NCI-H1417 treated with DMSO at 0.1 percent for 48 hours (cell line): ENCODE measurements around the gene SH2D1B.

Source experiments
- DNase-seq: peaks from one replicate; lab custom pipeline; 2025; lab: John Stamatoyannopoulos, UW

The SH2D1B gene

DNA sequence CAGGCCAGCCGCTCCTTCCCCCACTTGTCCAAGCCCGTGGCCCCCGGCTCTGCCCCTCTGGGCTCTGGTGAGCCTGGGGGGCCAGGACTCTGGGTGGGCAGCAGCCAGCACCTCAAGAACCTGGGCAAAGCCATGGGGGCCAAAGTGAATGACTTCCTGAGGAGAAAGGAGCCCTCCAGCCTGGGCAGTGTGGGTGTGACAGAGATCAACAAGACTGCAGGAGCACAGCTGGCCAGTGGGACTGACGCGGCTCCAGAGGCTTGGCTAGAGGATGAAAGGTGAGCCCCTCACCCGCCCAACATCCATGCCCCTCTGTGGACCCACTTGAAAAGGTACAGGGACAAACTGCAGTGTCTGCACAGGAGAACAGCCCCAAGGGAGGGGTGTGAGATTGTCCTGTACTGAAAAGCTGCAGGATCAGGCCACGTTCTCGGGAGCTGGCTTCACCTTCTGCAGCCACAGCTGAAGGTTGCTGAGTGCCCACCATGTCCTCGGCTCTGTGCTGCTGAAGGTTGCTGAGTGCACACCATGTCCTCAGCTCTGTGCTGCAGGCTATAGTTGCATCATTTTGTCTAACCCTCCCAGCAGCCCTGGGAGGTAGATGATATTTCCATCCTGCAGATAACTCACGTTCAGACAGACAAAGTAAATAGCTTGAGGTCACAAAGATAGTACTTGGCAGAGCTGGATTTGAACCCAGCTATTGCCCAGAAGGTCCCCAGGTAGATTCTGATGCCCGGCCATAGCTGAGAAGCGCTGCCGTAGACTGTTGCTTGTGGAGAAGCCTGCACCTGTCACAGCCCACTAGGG is 29.8 kb downstream of the SH2D1B start:
- DNase-seq: no peak

DNA sequence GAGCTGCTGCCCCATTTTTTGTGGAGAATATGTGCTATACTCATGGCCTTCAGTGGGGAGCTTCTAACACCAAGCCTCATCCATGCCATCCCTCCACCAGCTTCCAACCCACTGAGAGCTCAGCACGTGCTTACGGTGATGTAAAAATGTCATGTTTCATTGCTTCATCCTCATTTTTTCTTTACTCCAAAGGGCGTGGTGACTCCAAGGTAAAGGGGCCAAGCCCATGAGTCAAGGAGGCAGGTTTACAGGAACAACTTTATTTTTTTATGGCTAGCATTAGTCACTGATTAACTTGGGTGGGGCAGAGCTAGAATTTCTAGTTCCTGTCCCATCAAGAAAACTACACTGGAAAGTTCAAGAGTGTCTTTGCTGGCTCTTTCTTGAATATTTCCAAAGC is 30.6 kb downstream of the SH2D1B start, which contains the start of gene C1orf226:
Gene C1orf226, plus strand, starts transcription at position 346 of the 400 bp plus-strand sequence. CDS start 174 bp downstream, outside the sequence.
- no peak for DNase-seq

DNA sequence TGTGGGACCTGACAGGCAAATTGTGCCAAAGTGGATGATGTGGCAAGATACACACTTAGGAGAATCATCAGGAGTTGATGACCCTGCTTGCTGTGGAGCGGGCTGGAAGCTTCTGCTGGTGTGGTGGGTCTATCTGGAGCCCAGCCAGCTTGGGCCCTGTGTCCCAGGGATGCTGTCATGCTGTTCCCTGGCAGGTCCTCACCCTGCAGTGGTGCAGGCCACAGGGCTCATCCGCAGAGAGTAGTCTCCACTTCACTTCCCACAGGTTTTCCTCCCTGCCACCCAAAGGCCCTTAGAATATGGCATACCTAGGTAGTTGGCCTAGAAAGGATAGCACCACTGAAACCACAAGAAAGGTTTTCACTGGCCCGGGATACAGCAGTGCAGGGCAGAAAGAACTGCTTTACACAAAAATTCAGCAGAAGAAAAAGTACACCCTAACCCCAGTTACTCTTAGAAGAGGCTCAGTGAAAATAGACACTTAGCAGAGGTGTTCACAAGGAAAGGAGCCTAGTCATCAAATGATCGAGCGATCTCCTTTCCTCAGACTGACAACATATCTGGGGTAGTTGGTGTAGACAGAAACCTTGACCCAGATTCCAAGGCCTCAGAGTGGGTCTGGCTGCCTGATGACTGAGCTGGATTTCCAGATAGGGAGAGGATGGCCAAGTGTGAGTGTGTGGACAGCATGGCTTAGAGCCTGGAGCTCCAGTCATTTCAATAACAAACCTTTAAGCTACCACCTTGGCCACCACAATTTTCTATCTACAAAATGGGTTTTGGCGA is 31.7 kb downstream of the SH2D1B start:
- no peak for DNase-seq

DNA sequence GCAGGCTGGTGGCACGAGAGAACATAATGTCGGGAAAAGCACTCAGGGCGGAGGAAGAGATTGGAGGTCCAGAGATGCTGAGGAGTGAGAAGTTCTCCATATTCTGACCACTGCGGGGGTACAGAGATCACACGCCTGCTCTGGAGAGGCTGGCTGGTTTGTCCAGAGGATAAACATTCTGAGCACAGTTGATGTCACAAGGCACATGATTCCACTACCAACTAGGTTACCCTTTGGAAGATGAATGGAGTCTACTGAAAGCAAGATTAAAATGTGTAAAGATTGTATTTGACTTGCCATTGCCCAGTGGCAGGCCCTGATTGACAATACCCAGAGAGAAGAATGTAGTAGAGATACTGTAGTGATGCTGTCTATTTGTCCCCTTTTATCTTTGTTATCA is 35.2 kb downstream of the SH2D1B start, which contains the start of gene SPATA46:
Gene SPATA46, minus strand, starts transcription at position 164 of the 400 bp plus-strand sequence. Its CDS starts 64 bp downstream, at position 100.
- DNase-seq: no peak

DNA sequence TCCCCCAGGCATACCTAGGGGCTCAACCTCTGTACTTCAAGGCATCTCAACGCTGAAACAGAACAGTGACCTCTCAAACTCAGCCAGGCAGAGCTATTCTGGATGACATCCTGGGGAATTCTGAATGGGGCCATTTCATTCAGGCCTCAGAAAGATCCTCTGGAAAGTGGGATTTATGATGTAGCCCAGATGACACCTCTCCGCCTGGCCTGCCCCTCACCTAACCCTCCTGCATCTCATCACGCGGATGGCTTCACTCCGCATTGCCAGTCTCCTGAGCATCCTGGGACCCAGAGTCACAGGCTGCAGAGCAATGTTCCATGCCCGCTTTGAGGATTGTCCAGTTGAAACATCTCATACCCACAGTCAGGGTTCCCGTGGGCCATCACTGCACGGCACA is 36.5 kb downstream of the SH2D1B start:
- no peak for DNase-seq

DNA sequence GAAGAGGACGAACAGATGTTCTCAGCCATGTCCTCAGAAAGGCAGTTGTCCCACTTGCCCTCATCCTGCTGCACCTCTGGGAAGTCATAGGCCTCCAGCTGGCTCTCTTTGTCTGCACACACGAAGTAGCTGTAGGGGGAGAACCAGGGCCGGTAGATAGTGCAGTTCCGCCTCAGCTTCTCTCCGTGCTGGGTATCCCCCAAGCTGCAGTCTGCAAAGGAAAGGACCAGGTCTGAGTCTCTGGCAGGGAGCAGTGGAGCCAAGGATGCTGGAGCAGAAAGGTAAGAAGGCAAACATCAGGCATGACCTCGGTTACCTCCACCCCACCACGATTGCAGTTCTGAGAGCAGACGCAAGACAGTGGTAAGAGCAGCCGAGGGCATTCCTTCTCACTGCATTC is 37.5 kb downstream of the SH2D1B start:
- DNase-seq: no peak

DNA sequence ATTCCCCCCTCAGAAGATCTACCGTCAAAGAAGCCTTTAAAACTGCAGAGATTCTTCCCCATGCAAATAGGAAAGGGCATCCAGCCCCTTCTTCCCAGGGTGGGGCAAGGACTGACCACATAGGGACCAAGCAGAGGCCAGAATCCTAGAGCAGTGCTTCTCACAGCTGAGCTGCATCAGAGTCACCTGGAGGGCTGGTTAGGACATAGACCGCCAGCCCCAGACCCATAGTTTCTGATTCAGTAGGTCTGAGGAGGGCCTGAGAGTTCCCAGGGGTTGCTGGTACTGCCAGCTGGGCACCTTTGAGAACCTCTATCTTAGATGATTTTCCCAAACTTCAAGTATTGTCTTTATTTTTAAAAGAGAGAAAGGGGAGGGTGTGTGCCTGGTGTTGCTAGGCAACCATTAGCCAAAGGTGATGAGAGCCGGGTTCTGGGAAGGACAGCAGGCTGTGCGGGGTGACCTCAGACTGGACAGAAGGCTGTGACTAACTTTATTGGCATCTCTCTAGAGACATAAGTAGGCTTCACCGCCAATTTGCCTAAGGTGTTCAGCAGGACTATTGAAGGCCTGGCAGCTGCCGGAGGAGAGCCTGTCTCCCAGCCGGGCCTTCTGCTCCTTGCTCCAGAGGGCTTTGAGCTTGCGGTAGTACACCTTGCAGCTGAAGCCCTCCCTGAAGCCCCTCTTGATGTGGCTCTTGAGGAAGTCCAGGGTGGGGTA is 38.2 kb downstream of the SH2D1B start:
- DNase-seq: no peak

DNA sequence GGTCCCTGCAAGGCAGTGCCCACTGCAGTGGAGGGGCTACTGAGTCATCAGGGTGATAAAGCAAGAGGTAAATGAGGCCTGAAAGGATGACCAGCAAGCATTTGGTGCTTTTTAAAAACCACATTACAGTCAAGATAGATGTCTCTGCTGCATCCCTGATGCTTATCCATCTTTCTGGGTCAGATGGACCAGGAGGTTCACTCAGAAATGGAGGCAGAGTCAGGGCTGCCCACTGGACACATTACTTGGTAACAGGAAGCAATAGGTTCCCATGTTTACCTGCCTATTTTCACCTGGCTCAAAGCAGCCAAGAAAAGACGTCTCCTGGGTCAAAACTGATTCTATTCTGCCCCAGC is 38.9 kb downstream of the SH2D1B start:
- no peak for DNase-seq

DNA sequence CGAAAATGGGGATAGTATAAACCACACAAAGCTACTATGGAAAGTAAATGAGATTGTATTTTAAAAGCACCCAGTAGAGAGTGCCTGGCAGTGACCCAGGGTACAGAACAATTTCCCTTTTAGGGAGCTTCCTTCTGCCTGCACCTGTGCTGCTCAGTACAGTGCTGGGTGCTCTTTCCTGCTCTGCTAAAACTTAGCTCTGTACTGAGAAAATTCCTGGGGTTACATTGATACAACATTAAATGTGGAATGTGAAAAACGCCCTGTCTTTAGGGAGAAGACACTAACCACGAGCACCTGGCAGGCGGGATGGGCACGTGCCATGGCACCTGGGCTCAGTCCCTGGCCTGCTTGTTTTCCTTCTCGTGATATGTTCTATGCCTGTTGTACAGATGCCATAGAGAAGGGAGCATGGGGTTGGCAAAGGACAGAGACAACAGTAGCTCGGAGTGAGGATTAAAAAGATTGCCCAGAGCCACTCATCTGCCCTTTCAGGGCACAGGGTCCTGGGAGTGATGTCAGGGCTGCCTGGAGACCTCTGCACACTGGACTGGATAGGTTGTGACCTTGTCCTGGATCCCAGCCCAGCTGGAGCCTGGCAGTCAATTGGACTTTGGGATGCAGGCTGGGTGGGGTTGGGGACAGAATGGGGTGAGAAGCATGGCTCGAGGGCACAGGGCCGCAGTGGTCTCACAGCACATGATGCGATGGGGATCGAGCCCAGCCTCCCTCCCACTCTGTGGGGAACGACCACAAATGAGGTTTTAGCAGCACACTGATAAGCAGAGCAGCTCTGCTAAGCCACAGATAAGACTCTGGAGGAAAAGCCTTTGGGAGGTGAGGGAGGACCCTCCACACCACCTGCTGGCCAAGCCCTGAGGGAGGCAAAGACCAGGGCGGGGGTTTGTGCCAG is 39.5 kb downstream of the SH2D1B start:
- no peak for DNase-seq

DNA sequence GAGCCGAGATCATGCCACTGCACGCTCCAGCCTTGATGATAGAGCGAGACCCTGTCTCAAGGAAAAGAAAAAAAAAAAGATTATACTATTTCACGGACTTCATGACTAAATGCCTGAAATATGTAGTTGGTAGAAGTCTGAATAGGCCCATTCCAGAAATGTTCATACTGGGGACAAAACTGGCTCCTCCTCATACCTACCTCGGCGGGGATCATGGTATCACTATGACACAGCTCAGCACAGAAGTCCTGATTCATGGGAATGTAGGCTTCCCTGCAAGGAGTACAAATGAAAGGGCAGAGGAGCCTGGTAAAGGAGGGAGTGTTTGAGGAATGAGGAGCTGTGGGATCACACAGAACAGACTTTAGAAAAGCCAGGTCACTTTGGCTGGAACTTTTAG is 40.3 kb downstream of the SH2D1B start:
- DNase-seq: no peak

DNA sequence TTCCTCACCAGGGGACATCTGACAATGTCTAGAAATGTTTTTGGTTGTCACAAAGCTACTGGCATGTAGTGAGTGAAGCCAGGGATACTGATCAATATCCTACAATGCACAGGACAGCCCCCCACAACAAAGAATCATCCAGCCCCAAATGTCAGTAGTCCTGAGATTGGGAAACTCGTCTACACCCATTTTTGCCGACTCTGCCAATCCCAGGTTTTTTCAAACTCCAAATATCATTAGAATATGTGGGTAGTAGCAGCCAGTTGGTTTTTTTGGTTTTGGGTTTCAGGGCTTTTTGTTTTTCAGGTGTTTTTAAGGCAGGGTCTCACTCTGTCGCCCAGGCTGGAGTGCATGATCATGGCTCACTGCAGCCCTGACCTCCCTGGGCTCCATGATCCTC is 41.2 kb downstream of the SH2D1B start:
- no peak for DNase-seq

DNA sequence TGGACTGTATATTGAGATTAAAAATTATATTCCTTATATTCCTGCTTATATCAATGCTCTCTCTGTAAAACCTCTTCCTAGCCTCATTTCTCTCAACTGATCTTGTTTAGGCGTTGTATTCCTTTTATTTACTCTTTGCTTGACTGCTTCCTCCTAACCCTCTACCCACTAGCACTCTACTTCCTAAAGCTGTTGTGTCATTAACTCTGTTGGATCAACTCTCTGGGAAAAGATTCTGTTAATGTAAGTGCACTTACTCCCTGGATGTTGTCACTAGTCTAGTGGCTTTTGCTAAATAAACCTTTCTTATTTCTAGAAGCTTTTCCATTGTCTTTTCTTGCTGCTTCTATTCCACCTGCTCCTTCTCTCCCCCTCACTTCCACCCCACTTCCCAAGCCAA is 41.8 kb downstream of the SH2D1B start:
- DNase-seq: no peak

DNA sequence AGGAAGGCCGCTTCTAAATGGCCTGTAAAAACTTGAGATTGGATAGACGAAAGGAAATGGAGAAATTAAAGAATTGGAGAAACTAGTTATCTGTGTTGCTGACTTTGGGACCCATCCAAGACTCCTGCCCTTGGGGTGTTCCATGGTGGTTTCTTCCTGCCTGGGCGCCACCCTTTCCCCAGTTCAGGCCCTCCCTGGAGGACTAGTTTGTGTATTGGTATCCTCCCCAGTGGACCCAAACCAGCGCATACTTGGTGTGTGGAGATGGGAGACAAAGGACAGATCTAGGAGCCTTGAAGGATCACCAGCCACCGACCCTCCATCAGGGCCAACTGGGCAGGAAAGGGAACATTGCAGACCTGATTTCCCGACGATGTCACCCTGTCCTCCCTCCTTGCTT is 42.4 kb downstream of the SH2D1B start:
- DNase-seq: no peak

DNA sequence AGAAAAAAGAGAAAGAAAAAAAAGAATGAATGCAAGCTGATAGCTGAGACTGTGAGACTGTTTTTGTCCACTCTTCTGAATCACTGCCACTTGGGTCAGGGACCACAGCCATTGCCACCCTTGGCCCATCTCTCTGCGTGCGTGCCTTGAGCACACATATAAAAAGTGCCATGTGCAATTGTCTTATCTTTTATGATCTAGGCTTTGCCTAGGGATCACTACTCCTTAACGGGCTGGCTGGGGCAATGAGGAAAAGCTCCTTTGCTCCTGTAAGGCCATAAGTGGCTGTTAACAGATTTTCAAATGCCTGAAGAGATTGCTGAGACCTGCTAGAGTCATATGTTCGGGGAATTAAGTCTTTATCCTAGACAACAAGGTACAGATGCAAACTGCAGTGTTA is 43.5 kb downstream of the SH2D1B start:
- no peak for DNase-seq

DNA sequence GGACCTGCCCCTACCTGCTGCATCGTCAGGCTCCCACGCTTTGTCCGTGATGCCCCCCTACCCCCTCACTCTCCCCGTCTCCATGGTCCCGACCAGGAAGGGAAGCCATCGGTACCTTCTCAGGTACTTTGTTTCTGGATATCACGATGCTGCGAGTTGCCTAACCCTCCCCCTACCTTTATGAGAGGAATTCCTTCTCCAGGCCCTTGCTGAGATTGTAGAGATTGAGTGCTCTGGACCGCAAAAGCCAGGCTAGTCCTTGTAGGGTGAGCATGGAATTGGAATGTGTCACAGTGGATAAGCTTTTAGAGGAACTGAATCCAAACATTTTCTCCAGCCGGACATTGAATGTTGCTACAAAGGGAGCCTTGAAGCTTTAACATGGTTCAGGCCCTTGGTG is 44.2 kb downstream of the SH2D1B start:
- DNase-seq: no peak

DNA sequence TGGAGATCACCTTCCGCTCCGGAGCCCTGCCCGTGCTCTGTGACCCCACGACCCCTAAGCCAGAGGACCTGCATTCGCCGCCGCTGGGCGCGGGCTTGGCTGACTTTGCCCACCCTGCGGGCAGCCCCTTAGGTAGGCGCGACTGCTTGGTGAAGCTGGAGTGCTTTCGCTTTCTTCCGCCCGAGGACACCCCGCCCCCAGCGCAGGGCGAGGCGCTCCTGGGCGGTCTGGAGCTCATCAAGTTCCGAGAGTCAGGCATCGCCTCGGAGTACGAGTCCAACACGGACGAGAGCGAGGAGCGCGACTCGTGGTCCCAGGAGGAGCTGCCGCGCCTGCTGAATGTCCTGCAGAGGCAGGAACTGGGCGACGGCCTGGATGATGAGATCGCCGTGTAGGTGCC is 44.9 kb downstream of the SH2D1B start:
- DNase-seq: no peak

DNA sequence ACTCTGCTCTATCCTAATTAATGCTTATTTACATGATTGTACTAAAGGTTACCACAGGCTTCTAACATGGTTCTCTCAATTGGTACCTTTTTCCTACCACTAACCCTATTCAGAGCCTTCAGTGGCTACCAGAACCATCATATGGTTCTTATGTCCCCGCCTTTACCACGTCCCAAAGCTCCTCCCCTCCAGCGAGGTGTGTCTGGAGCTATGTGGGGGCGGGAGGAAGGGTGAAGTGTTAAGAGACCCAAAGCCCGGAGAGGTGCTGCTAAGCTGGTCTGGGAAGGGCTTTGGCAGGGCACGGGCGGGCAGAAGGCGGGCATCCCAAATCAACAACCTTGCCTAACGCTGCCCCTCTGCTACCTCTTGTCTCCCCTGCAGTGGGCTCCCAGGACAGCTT is 45.3 kb downstream of the SH2D1B start:
- DNase-seq: no peak

DNA sequence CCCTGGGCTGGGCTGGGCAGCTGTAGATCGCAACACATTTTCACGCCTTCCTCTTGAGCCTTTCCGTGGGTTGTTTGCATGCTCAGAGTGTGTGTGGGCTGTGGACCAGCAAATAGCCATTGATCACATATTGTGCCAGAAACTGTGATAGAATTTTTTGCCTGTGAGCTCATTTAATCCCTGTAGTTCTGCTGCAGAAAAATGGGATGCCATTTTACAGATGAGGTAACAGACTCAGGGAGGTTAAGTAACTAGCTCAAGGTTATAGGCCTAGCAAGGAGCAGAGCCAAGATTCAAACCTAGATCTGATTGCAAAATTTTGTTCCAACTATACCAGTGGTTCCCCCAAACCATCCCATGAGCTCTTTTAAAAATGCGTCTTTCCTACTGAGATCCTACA is 45.8 kb downstream of the SH2D1B start:
- DNase-seq: no peak

DNA sequence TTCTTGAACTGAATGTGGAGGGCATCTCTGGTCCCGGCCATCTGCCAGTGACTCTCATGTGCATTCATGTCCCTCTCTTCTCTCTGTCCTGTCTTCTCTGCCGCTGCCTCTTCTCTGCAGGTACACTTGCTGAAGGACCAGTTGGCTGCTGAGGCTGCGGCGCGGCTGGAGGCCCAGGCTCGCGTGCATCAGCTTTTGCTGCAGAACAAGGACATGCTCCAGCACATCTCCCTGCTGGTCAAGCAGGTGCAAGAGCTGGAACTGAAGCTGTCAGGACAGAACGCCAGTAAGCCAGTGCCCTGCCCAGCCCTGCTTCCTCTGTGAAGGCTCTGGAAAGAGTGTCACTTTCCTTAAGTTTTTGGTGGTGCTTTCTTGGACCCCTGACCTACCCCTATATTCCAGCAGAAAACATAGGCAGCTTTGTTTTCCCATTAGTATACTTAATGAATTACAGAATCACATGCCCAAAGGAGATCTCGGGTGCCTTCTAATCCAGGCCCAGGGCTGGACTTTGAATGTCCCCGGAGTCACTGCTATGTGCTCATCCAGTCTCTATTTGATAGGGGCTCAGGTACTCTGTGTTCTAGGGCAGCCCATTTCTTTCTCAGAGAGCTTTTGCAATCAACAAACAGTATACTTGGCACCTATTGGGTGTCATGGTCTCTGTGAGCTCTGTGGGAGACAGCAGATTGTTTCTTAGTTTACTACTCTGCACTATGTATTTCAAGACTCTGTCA is 46.5 kb downstream of the SH2D1B start:
- no peak for DNase-seq

DNA sequence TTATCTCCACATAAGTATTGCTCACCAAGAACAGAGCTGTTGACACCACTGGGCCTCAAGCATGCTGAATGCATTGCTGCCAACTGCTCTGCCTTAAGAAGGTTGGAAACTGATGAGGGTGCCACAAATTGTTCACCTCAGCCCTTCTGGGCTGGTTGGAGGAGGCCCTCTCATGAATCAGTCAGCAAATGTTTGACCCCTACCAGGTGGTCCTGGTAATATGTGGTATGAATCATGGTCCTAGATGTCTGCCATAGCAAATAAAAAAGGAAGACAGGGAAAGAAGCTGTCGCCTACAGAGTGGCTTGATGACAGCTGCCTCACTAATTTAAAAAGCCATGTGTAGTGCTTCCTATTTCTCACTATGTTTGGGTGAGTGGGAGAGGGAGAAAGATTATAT is 47.4 kb downstream of the SH2D1B start:
- DNase-seq: no peak

DNA sequence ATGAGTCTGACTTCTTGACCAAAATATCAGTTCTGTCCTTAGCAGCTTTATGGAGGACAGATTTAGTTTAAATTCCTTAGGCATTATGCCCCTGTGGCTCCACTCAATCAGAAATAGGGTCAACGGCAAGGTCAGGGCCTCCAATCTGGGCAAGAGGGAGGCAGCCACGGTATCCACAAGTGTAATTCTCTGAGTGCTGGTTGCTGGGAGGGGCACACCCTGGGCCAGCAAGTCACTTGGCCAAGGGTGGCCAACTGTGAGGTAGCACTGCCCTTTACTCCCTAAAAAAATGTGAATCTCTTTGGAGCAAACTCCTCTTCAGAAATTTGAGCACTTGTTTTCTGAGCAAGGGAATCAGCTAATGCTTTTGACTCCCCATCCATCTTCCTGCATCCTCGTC is 48.1 kb downstream of the SH2D1B start:
- no peak for DNase-seq
